ENCODE results near the gene ESRRA.

Gene ESRRA

GRCh38 chr11:64261556-64262080 is 43.7 kb upstream of the ESRRA start:
- no peak for DNase-seq (ENCODE audit: low spot score)
- ChIA-PET POLR2A (ENCODE audit: low non-redundant PET) (no interaction called here), CTCF (interaction anchor here (0.5 kb wide), 1 partner anchor 40 kb away, joined by 3 read pairs; no protein-coding TSS in a partner anchor)
- no peak for TF ChIP-seq CTCF (conservative IDR thresholded peaks at IDR 0.05; ENCODE audit: low read depth)
- H3K27ac ChIP-seq, result peak overlapping the region; percentile 99

GRCh38 chr11:64262271-64263002 is 42.9 kb upstream of the ESRRA start:
- peak overlapping the region; percentile 99 for H3K27ac ChIP-seq
- no peak for TF ChIP-seq CTCF (conservative IDR thresholded peaks at IDR 0.05; ENCODE audit: low read depth)
- DNase-seq (ENCODE audit: low spot score), result no peak
- ChIA-PET POLR2A (ENCODE audit: low non-redundant PET) (no interaction called here), CTCF (interaction anchor here (0.5 to 1.8 kb wide), 4 partner anchors 11 to 39 kb away, joined by 3 to 6 read pairs (median 5); partner anchors contain the start of gene PLCB3)

GRCh38 chr11:64263021-64263946 is 42.0 kb upstream of the ESRRA start:
- DNase-seq (ENCODE audit: low spot score), result no peak
- peak overlapping the region; percentile 99 for H3K27ac ChIP-seq
- POLR2A ChIA-PET (ENCODE audit: low non-redundant PET), result no interaction called here
- no peak for TF ChIP-seq CTCF (conservative IDR thresholded peaks at IDR 0.05; ENCODE audit: low read depth)
- CTCF ChIA-PET, result interaction anchor here (0.6 to 1.8 kb wide), 4 partner anchors 11 to 33 kb away, joined by 4 to 6 read pairs (median 5); partner anchors contain the start of gene PLCB3

- no peak for DNase-seq (ENCODE audit: low spot score)
- H3K27ac ChIP-seq, result peak overlapping the region; percentile 99
- POLR2A ChIA-PET (ENCODE audit: low non-redundant PET), result interaction anchor here (1.0 kb wide), 1 partner anchor 17 kb away, joined by 3 read pairs; the partner anchor contains the start of gene PPP1R14B
These were observed 41.4 kb upstream of the ESRRA start for GRCh38 chr11:64263947-64264317.

GRCh38 chr11:64264371-64264852 is 40.9 kb upstream of the ESRRA start:
- DNase-seq (ENCODE audit: low spot score), result no peak
- peak overlapping the region; percentile 99 for H3K27ac ChIP-seq
- ChIA-PET POLR2A (ENCODE audit: low non-redundant PET) (interaction anchor here (1.0 kb wide), 1 partner anchor 18 kb away, joined by 3 read pairs; the partner anchor contains the start of gene PPP1R14B), CTCF (interaction anchor here (0.6 to 1.8 kb wide), 6 partner anchors 13 to 1715 kb away, joined by 3 to 6 read pairs (median 4); partner anchors contain the start of gene PLCB3)
- no peak for TF ChIP-seq CTCF (conservative IDR thresholded peaks at IDR 0.05; ENCODE audit: low read depth)

More at GRCh38 chr11:64263947-64264317, 41.4 kb upstream of the ESRRA start:
- CTCF ChIA-PET, result interaction anchor here (0.6 to 1.8 kb wide), 5 partner anchors 12 to 1714 kb away, joined by 3 to 6 read pairs (median 4); partner anchors contain the start of gene PLCB3
- TF ChIP-seq CTCF (conservative IDR thresholded peaks at IDR 0.05; ENCODE audit: low read depth), result no peak
